ENCODE results near the gene SEPHS1. TPM values are rescaled to one million over a fixed set of nuclear protein-coding genes. Genes with fewer than 3 reads are reported as not detected.
"Not testable (repeated sequence)": the region's sequence is repeated elsewhere in the genome, so short reads cannot be mapped to it uniquely, and the experiment has no call there.

SEPHS1 gene
- total and polyA plus RNA-seq, 2 donors from 2014 or later = 48.8 to 53.5 TPM

DNA sequence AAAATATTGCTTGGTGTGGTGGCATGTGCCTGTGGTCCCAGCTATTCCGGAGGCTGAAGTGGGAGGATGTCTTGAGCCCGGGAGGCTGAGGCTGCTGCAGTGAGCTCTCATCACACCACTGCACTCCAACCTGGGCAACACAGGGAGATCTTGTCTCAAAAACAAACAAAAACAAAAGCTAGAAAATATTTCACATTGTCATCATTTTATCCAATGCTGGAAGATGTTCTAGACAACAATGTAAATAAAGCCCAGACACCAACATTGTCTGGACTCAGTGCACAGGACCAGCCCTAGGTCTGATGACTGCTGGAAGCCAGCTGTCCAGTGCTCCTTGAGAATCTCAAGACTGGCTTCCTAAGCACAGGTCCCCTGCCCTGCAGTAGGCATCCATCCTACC lies 13.5 kb downstream of the SEPHS1 start:
- no peak for DNase-seq
- Histone ChIP-seq H3K4me1 (ENCODE audit: control insufficient read depth in 2 of 3, insufficient read depth in 2 of 3, low read depth in 1 of 3, low read length in 3 of 3) (peaks cover 0 to 5% (median 3%) of the 10 kb centered on the region in 3 donors), H3K36me3 (ENCODE audit: control insufficient read depth in 2 of 3, insufficient read depth in 3 of 3, low read length in 3 of 3) (peaks cover 10 to 42% (median 17%) of the 10 kb centered on the region in 3 donors), H3K27me3 (ENCODE audit: control insufficient read depth, insufficient read depth, low read length) (no peaks in the 10 kb centered on the region), H3K27ac (ENCODE audit: low read depth in 2 of 2, low read length in 2 of 2) (no peak overlapping the region), H3K4me3 (ENCODE audit: low read length in 3 of 3) (no peak overlapping the region), H3K9me3 (ENCODE audit: control insufficient read depth in 2 of 3, insufficient read depth in 1 of 3, low read length in 3 of 3) (no peaks in the 10 kb centered on the region), H3K9ac (ENCODE audit: low read length in 3 of 3) (no peak overlapping the region)
- TF ChIP-seq, protein P1, sequence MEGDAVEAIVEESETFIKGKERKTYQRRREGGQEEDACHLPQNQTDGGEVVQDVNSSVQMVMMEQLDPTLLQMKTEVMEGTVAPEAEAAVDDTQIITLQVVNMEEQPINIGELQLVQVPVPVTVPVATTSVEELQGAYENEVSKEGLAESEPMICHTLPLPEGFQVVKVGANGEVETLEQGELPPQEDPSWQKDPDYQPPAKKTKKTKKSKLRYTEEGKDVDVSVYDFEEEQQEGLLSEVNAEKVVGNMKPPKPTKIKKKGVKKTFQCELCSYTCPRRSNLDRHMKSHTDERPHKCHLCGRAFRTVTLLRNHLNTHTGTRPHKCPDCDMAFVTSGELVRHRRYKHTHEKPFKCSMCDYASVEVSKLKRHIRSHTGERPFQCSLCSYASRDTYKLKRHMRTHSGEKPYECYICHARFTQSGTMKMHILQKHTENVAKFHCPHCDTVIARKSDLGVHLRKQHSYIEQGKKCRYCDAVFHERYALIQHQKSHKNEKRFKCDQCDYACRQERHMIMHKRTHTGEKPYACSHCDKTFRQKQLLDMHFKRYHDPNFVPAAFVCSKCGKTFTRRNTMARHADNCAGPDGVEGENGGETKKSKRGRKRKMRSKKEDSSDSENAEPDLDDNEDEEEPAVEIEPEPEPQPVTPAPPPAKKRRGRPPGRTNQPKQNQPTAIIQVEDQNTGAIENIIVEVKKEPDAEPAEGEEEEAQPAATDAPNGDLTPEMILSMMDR (IDR thresholded peaks at IDR 0.05; ENCODE audit: borderline replicate concordance, extremely low read depth, insufficient read depth) = no peak
- intact Hi-C loops (cut with DNase I) = no loop called here
- no peak for FAIRE-seq

DNA sequence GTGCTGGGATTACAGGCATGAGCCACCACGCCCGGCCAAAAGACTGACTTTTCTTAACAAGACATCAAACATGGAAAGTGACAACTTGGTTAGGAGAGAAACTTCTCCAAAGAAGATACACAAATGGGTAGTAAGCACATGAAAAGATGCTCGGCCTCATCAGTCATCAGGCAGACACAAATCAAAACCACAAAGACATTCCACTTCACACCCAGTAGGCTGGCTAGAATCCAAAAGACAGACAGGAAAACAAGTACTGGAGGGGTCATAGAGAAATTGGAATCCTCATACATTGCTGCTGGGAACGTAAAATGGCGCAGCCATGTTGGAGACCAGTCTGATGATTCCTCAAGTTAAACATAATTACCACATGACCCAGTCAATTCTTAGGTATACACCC lies 16.4 kb downstream of the SEPHS1 start:
- intact Hi-C loops (cut with DNase I) = no loop called here
- Histone ChIP-seq H3K9me3 (ENCODE audit: control insufficient read depth in 2 of 3, insufficient read depth in 1 of 3, low read length in 3 of 3) (no peaks in the 10 kb centered on the region), H3K4me1 (ENCODE audit: control insufficient read depth in 2 of 3, insufficient read depth in 2 of 3, low read depth in 1 of 3, low read length in 3 of 3) (no peaks in the 10 kb centered on the region), H3K4me3 (ENCODE audit: low read length in 3 of 3) (no peak overlapping the region), H3K27ac (ENCODE audit: low read depth in 2 of 2, low read length in 2 of 2) (no peak overlapping the region), H3K27me3 (ENCODE audit: control insufficient read depth, insufficient read depth, low read length) (no peaks in the 10 kb centered on the region), H3K36me3 (ENCODE audit: control insufficient read depth in 2 of 3, insufficient read depth in 3 of 3, low read length in 3 of 3) (peaks cover 17 to 38% (median 25%) of the 10 kb centered on the region in 3 donors), H3K9ac (ENCODE audit: low read length in 3 of 3) (no peak overlapping the region)
- FAIRE-seq = no peak
- TF ChIP-seq, protein P1 (IDR thresholded peaks at IDR 0.05; ENCODE audit: borderline replicate concordance, extremely low read depth, insufficient read depth) = no peak
- DNase-seq = no peak

DNA sequence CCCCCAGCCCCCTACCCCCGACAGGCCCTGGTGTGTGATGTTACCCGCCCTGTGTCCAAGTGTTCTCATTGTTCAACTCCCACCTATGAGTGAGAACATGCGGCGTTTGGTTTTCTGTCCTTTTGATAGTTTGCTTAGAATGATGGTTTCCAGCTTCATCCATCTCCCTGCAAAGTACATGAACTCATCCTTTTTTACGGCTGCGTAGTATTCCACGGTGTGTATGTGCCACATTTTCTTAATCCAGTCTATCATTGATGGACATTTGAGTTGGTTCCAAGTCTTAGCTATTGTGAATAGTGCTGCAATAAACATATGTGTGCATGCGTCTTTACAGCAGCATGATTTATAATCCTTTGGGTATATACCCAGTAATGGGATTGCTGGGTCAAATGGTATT lies 17.1 kb downstream of the SEPHS1 start:
- H3K4me1 ChIP-seq (ENCODE audit: control insufficient read depth in 2 of 3, insufficient read depth in 2 of 3, low read depth in 1 of 3, low read length in 3 of 3); H3K9ac ChIP-seq (ENCODE audit: low read length in 3 of 3); H3K9me3 ChIP-seq (ENCODE audit: control insufficient read depth in 2 of 3, insufficient read depth in 1 of 3, low read length in 3 of 3); H3K27me3 ChIP-seq (ENCODE audit: control insufficient read depth, insufficient read depth, low read length); H3K4me3 ChIP-seq (ENCODE audit: low read length in 3 of 3); DNase-seq; intact Hi-C loops (cut with DNase I); FAIRE-seq; H3K27ac ChIP-seq (ENCODE audit: low read depth in 2 of 2, low read length in 2 of 2): not testable (repeated sequence)
- peaks cover 19 to 31% (median 28%) of the 10 kb centered on the region in 3 donors for H3K36me3 ChIP-seq (ENCODE audit: control insufficient read depth in 2 of 3, insufficient read depth in 3 of 3, low read length in 3 of 3)

DNA sequence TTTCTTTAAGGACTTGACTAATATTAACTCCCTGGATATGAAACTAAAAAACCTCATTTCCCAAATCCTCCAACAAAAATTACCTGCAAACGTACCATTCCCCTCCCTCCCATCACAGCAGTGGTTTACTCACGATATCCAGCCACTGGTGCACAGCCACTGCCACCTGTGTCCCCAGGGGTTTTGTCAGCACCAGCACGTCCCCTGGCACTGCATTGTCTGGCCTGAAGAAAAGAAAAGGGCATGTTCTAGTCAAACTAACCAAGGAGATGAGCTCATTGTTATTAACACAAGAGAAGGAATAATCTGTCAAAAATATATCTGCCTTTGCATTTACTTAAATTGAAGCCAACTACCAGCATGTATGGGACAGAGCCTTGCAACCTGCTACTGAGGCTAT lies 18.5 kb downstream of the SEPHS1 start:
- no peaks in the 10 kb centered on the region for H3K9me3 ChIP-seq (ENCODE audit: control insufficient read depth in 2 of 3, insufficient read depth in 1 of 3, low read length in 3 of 3)
- no peak overlapping the region for H3K4me3 ChIP-seq (ENCODE audit: low read length in 3 of 3)
- no peak overlapping the region for H3K27ac ChIP-seq (ENCODE audit: low read depth in 2 of 2, low read length in 2 of 2)
- TF ChIP-seq, protein P1 (IDR thresholded peaks at IDR 0.05; ENCODE audit: borderline replicate concordance, extremely low read depth, insufficient read depth) = no peak
- intact Hi-C loops (cut with DNase I) = no loop called here
- no peaks in the 10 kb centered on the region for H3K27me3 ChIP-seq (ENCODE audit: control insufficient read depth, insufficient read depth, low read length)
- no peak overlapping the region for H3K9ac ChIP-seq (ENCODE audit: low read length in 3 of 3)
- H3K4me1 ChIP-seq (ENCODE audit: control insufficient read depth in 2 of 3, insufficient read depth in 2 of 3, low read depth in 1 of 3, low read length in 3 of 3) = no peaks in the 10 kb centered on the region
- no peak for FAIRE-seq
- peaks cover 19 to 35% (median 30%) of the 10 kb centered on the region in 3 donors for H3K36me3 ChIP-seq (ENCODE audit: control insufficient read depth in 2 of 3, insufficient read depth in 3 of 3, low read length in 3 of 3)
- no peak for DNase-seq
